Body of pancreas (tissue), 4 donors: ENCODE data around the gene SPATA13. TPM values are rescaled to one million over a fixed set of nuclear protein-coding genes. Genes with fewer than 3 reads are reported as not detected.

Experiments used
- ATAC-seq: fragments of 150-250 bp; one replicate; pipeline ENCODE4 v1.9.1; 2016
- DNase-seq, 4 donors: peaks; one replicate each; pipeline ENCODE4 v3.0.0-alpha.2; 2019
- H3K27ac ChIP-seq, 4 donors: fragments of 200-600 bp; sonication (generic); 1 replicate in 3 of 4; 2 replicates in 1 of 4; pipeline versions ENCODE4 v1.5.1 to v1.6.1; 2016 to 2019; ENCODE audit warnings: mild to moderate bottlenecking in 1 of 4, mixed read lengths in 1 of 4, moderate library complexity in 1 of 4
- H3K27me3 ChIP-seq, 2 donors: fragments of 200-600 bp; sonication (generic); one replicate each; pipeline ENCODE4 v1.6.0; 2016; ENCODE audit warnings: mild to moderate bottlenecking in 1 of 2
- H3K36me3 ChIP-seq, 2 donors: fragments of 200-600 bp; sonication (generic); replicated peaks in 1 of 2; 2 replicates each; pipeline ENCODE4 v1.5.1; 2016; ENCODE audit warnings: low read depth in 2 of 2; ENCODE audit not compliant: insufficient read depth in 1 of 2
- H3K4me1 ChIP-seq: fragments of 200-600 bp; sonication (generic); one replicate; pipeline ENCODE4 v1.6.0; 2016
- H3K4me3 ChIP-seq, 2 donors: fragments of 200-600 bp; sonication (generic); 1 replicate in 1 of 2; 2 replicates in 1 of 2; pipeline ENCODE4 v1.5.1; 2016 to 2019
- H3K9me3 ChIP-seq, 3 donors: fragments of 200-600 bp; sonication (generic); 1 replicate in 2 of 3; 2 replicates in 1 of 3; pipeline ENCODE4 v1.5.1; 2016
- POLR2A ChIP-seq, 3 donors: fragments of 450-650 bp; IDR thresholded peaks; one replicate each; pipeline ENCODE4 v1.6.1; 2016; ENCODE audit warnings: antibody characterized with exemption in 3 of 3, mild to moderate bottlenecking in 2 of 3
- WGBS, 2 donors: methylation state at CpG; one replicate each; pipeline ENCODE4 v1.1.5; 2017; 5-methylcytosine and 5-hydroxymethylcytosine counted together
- intact Hi-C: fragments of 100-400 bp; cut with DNase I; formaldehyde crosslinking; loops from one replicate; pipeline ENCODE4 v1.15.1; 2023
- total RNA-seq, 2 donors: library from RNA; depleted of rRNA; stranded (reverse); fragments of >200 nt; gene quantifications; one replicate each; pipeline ENCODE4 v1.1.0, GENCODE V29; 2016
- TF ChIP-seq, protein P1 (sequence below), 7 experiments: fragments of 450-650 bp in 4 of 7; fragments of 200-600 bp in 3 of 7; sonication (generic) in 3 of 7; IDR thresholded peaks; one replicate each; pipeline ENCODE4 v1.5.1; 2016 to 2019; ENCODE audit warnings: antibody characterized with exemption in 7 of 7

SPATA13 gene
- total RNA-seq, 2 donors from 2014 or later, result 83.3 to 359 TPM

DNA sequence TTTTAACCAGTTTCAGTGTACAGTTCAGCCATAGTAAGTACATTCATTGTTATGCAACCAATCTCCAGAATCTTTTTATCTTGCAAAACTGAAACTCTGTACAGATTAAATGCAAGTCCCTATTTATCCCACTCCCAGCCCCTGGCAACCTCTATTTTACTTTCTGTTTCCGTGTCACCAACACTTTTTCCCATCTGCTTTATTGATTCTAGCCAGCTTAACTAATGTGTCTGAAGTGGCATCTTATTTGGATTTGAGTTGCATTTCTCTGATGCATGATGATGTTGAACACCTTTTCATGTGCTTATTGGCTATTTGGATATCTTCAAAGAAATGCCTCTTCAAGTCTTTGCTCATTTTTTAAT lies 18.9 kb downstream of the SPATA13 start:
- no peaks in the 10 kb centered on the region for H3K36me3 ChIP-seq
- intact Hi-C loops, result no loop called here
- no peaks in the 10 kb centered on the region for H3K27me3 ChIP-seq
- no peaks in the 10 kb centered on the region for H3K9me3 ChIP-seq
- no peak overlapping the region for H3K4me3 ChIP-seq
- peak overlapping the region; percentile 36 to 97 (median 95) for H3K27ac ChIP-seq
- WGBS, 2 donors, result 17 to 24% methylated on average over 1 of the region's 1 CpG
- TF ChIP-seq POLR2A (IDR thresholded peaks at IDR 0.05), result no peak
- no peak for DNase-seq
- no peak for ATAC-seq
- peaks cover 94% of the 10 kb centered on the region for H3K4me1 ChIP-seq

DNA sequence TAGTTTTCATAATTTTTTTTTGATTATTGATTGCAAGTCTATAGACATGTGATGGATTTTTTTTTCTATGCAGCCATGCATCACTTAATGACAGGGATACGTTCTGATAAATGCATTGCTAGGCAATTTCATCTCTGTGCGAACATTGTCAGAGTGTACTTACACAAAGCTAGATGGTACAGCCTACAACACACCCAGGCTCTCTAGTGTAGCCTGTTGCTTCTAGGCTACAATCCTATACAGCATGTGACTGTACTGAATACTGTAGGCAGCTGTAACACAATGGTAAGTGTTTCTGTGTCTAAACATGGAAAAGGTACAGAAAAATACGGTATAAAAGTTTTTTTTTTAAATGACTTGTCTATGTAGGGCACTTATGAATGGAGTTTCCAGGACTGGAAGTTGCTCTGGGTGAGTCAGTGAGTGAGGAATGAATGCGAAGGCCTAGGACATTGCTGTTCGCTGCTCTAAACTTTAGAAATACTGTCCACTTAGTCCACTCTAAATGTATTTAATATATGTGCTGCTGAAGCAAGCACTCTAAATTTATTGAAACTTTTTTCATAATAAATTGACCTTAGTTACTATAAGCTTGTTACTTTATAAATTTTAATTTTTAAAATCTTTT lies 20.3 kb downstream of the SPATA13 start:
- DNase-seq (no peak), ATAC-seq (no peak)
- H3K9me3 ChIP-seq, result no peaks in the 10 kb centered on the region
- peaks cover 94% of the 10 kb centered on the region for H3K4me1 ChIP-seq
- no peaks in the 10 kb centered on the region for H3K36me3 ChIP-seq
- no peaks in the 10 kb centered on the region for H3K27me3 ChIP-seq
- no peak overlapping the region for H3K4me3 ChIP-seq
- TF ChIP-seq, protein P1, sequence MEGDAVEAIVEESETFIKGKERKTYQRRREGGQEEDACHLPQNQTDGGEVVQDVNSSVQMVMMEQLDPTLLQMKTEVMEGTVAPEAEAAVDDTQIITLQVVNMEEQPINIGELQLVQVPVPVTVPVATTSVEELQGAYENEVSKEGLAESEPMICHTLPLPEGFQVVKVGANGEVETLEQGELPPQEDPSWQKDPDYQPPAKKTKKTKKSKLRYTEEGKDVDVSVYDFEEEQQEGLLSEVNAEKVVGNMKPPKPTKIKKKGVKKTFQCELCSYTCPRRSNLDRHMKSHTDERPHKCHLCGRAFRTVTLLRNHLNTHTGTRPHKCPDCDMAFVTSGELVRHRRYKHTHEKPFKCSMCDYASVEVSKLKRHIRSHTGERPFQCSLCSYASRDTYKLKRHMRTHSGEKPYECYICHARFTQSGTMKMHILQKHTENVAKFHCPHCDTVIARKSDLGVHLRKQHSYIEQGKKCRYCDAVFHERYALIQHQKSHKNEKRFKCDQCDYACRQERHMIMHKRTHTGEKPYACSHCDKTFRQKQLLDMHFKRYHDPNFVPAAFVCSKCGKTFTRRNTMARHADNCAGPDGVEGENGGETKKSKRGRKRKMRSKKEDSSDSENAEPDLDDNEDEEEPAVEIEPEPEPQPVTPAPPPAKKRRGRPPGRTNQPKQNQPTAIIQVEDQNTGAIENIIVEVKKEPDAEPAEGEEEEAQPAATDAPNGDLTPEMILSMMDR (IDR thresholded peaks at IDR 0.05), result no peak
- no peak for TF ChIP-seq POLR2A (IDR thresholded peaks at IDR 0.05)
- H3K27ac ChIP-seq, result peak overlapping the region in 3 of 4 donors; percentile 93 to 97 (median 97)
- intact Hi-C loops, result no loop called here
- 67 to 68% methylated on average over 5 of the region's 5 CpGs for WGBS, 2 donors

DNA sequence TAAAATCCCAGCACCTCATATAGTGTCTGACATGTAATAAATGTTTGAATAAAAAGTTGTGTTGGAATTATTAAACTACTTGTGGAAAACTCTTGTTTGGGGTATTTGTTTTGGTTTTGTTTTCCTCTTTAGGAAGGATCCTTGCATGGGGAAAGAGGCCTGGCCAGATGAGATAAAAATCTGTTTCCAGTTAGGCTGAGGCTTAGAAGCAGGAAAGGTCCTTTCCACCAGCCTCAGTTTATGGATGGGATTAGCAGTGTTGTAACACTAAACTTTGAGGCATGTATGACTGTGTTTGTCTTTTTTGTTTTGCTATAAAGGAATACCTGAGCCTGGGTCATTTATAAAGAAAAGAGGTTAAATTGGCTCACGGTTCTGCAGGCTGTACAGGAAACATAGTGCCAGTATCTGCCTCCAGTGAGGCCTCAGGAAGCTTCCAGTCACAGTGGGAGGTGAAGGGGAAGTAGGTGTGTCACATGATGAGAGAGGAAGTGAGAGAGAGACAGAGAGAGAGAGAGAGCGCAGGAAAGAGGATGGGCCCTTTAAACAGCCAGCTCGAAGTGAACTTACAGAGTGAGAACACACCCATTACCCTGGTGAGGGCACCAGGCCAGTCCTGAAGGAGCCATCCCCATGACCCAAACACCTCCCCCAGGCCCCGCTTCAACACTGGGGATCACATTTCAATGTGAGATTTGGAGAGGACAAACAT lies 21.6 kb downstream of the SPATA13 start:
- intact Hi-C loops, result no loop called here
- no peaks in the 10 kb centered on the region for H3K27me3 ChIP-seq
- TF ChIP-seq, protein P1 (IDR thresholded peaks at IDR 0.05), result no peak
- no peak for TF ChIP-seq POLR2A (IDR thresholded peaks at IDR 0.05)
- peaks cover 98% of the 10 kb centered on the region for H3K4me1 ChIP-seq
- no peak overlapping the region for H3K4me3 ChIP-seq
- no peaks in the 10 kb centered on the region for H3K36me3 ChIP-seq
- ATAC-seq, result no peak
- H3K27ac ChIP-seq, result peak overlapping the region; percentile 96 to 99 (median 97)
- H3K9me3 ChIP-seq, result no peaks in the 10 kb centered on the region
- peak in 3 of 4 donors; percentile 47 to 63 (median 52) for DNase-seq
- 49 to 51% methylated on average over 4 of the region's 4 CpGs for WGBS, 2 donors

DNA sequence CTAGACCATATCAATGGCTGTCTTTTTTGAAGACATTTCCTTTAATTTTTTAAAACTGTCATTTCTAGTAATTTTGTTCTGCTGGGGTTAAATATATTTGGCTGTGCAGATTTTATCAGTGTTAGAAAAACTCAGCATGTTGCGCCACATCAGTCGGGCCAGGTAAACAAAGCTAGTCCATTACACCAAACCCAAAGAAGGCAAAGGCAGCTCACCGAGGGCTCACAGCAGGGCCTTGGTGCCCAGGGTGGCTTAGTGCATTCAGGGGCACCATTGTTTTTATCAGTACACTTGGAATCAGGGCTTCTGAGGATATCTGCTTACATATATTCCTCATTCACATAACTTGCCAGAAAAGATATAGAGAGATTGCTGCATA lies 22.2 kb downstream of the SPATA13 start:
- intact Hi-C loops, result no loop called here
- H3K4me3 ChIP-seq, result no peak overlapping the region
- H3K9me3 ChIP-seq, result no peaks in the 10 kb centered on the region
- TF ChIP-seq POLR2A (IDR thresholded peaks at IDR 0.05), result peak in 2 of 3 donors; percentile 54 to 68
- TF ChIP-seq, protein P1 (IDR thresholded peaks at IDR 0.05), result no peak
- WGBS, 2 donors, result 13 to 20% methylated on average over 3 of the region's 3 CpGs
- H3K4me1 ChIP-seq, result peaks cover 98% of the 10 kb centered on the region
- no peaks in the 10 kb centered on the region for H3K27me3 ChIP-seq
- H3K27ac ChIP-seq, result peak overlapping the region; percentile 96 to 99 (median 97)
- H3K36me3 ChIP-seq, result no peaks in the 10 kb centered on the region
- peak; percentile 28 for ATAC-seq
- DNase-seq, result peak; percentile 57 to 77 (median 70)

DNA sequence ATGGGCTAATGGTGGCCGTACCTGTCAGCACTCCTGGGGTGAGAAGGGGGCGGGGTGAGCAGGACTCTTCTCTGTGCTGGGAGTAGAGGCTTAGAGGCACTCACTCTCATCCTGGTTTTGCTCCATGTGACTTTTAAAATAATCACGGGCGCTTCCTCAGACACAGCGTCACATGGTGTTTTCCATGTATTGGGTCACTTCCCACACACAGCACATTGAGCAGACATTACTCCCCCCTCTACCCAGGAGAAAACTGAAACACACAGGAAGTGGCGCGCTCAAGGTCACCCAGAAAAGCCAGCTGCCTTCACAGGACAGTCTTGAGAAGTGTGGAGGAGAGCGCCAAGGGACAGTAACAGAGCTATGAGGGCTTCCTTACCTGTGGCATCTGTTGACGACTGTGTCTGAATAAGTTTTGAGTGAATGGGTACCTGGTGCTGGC lies 23.2 kb downstream of the SPATA13 start:
- ATAC-seq, result peak; percentile 79
- Histone ChIP-seq H3K9me3 (no peaks in the 10 kb centered on the region), H3K4me1 (peaks cover 93% of the 10 kb centered on the region), H3K27ac (peak overlapping the region; percentile 96 to 99 (median 97)), H3K36me3 (no peaks in the 10 kb centered on the region), H3K4me3 (no peak overlapping the region), H3K27me3 (no peaks in the 10 kb centered on the region)
- intact Hi-C loops, result no loop called here
- 22 to 25% methylated on average over 9 of the region's 9 CpGs for WGBS, 2 donors
- TF ChIP-seq, protein P1 (IDR thresholded peaks at IDR 0.05), result no peak
- peak in 2 of 3 donors; percentile 61 to 78 for TF ChIP-seq POLR2A (IDR thresholded peaks at IDR 0.05)
- DNase-seq, result peak; percentile 81 to 92 (median 87)
